AG04449 (cell line): ENCODE measurements around the gene REC114.

Experiments
- CTCF ChIA-PET: fragments of 350-600 bp; formaldehyde crosslinking; extraction: SDS; loops from one replicate; lab custom pipeline; 2021; ENCODE audit warnings: antibody characterized with exemption; lab: Yijun Ruan, JAX
- POLR2A ChIA-PET: fragments of 400-600, 350-600 bp; formaldehyde crosslinking; extraction: SDS; loops from one replicate; lab custom pipeline; 2020; ENCODE audit warnings: antibody characterized with exemption, inconsistent platforms; lab: Yijun Ruan, JAX
- DNase-seq: peaks from one replicate; pipeline ENCODE4 v3.0.0-alpha.2; 2010; ENCODE audit warnings: low read depth, low spot score
- H3K4me3 ChIP-seq: 2 replicates; pipeline ENCODE4 v1.5.1; 2011; ENCODE audit warnings: low read depth, mild to moderate bottlenecking, control low read depth, low read length
- TF ChIP-seq, protein P1 (sequence below): IDR thresholded peaks from one replicate; pipeline ENCODE4 v1.5.1; 2011; ENCODE audit warnings: mild to moderate bottlenecking, moderate library complexity, low read length, control low read depth, inconsistent platforms; ENCODE audit not compliant: insufficient read depth; ENCODE audit errors: missing control alignments

REC114 gene

GRCh38 chr15:73584699-73585420, 141.9 kb downstream of the REC114 start:
- TF ChIP-seq, protein P1, sequence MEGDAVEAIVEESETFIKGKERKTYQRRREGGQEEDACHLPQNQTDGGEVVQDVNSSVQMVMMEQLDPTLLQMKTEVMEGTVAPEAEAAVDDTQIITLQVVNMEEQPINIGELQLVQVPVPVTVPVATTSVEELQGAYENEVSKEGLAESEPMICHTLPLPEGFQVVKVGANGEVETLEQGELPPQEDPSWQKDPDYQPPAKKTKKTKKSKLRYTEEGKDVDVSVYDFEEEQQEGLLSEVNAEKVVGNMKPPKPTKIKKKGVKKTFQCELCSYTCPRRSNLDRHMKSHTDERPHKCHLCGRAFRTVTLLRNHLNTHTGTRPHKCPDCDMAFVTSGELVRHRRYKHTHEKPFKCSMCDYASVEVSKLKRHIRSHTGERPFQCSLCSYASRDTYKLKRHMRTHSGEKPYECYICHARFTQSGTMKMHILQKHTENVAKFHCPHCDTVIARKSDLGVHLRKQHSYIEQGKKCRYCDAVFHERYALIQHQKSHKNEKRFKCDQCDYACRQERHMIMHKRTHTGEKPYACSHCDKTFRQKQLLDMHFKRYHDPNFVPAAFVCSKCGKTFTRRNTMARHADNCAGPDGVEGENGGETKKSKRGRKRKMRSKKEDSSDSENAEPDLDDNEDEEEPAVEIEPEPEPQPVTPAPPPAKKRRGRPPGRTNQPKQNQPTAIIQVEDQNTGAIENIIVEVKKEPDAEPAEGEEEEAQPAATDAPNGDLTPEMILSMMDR, result no peak
- CTCF ChIA-PET, result interaction anchor here (1.0 kb wide), 1 partner anchor 21 kb away, joined by 3 read pairs; no protein-coding TSS in a partner anchor
- no peak for DNase-seq
- POLR2A ChIA-PET, result no interaction called here
- H3K4me3 ChIP-seq, result no peak overlapping the region

- ChIA-PET POLR2A (no interaction called here), CTCF (interaction anchor here (0.8 to 2.4 kb wide), 2 partner anchors 10 to 119 kb away, joined by 3 to 8 read pairs; no protein-coding TSS in a partner anchor)
- DNase-seq, result no peak
- TF ChIP-seq, protein P1, result no peak
- H3K4me3 ChIP-seq, result no peak overlapping the region
Measured at GRCh38 chr15:73585871-73586654, 143.1 kb downstream of the REC114 start.

DNA sequence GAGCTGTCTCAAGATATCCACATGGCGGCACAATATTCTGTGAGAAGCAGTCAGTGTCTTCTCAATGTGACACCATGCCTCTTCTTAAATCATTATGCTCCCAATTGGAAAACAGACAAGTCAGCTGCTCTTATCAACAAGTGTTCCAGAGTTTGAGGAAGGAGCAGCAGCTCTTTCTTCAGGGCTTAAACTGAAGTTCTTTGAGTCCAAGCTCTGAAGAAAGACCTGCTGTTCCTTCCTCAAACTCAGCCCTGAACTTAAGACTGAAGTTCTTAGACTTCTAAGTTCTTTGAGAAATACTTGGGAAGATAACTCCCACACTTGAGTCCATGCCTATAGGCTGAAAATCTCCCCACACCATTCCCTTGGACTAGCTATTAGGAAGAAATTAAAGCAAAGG, 146.8 kb downstream of the REC114 start:
- no peak overlapping the region for H3K4me3 ChIP-seq
- TF ChIP-seq, protein P1, result no peak
- no peak for DNase-seq
- POLR2A ChIA-PET, result interaction anchor here (1.0 kb wide), 1 partner anchor 42 kb away, joined by 5 read pairs; no protein-coding TSS in a partner anchor
- CTCF ChIA-PET, result interaction anchor here (0.9 to 3.2 kb wide), 7 partner anchors 11 to 115 kb away, joined by 3 to 11 read pairs (median 7); no protein-coding TSS in a partner anchor

DNA sequence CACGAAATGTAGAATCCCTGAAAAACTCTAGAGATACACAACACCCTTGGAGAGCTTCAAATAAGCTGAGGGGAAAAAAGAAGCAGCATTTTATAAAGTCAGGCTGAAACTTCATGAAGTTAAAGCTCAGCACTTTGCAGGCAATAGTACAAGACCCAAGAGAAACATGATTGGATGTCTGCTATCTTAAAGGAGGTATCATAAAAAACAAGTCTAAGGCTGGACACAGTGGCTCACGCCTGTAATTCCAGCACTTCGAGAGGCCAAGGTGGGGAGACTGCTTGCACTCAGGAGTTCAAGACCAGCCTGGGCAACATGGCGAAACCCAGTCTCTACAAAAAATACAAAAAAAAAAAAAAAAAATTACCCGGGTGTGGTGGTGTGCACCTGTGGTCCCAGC, 147.3 kb downstream of the REC114 start:
- CTCF ChIA-PET, result interaction anchor here (0.9 to 3.2 kb wide), 6 partner anchors 10 to 115 kb away, joined by 3 to 11 read pairs (median 7); no protein-coding TSS in a partner anchor
- no peak for DNase-seq
- H3K4me3 ChIP-seq, result no peak overlapping the region
- POLR2A ChIA-PET, result no interaction called here
- TF ChIP-seq, protein P1, result no peak

DNA sequence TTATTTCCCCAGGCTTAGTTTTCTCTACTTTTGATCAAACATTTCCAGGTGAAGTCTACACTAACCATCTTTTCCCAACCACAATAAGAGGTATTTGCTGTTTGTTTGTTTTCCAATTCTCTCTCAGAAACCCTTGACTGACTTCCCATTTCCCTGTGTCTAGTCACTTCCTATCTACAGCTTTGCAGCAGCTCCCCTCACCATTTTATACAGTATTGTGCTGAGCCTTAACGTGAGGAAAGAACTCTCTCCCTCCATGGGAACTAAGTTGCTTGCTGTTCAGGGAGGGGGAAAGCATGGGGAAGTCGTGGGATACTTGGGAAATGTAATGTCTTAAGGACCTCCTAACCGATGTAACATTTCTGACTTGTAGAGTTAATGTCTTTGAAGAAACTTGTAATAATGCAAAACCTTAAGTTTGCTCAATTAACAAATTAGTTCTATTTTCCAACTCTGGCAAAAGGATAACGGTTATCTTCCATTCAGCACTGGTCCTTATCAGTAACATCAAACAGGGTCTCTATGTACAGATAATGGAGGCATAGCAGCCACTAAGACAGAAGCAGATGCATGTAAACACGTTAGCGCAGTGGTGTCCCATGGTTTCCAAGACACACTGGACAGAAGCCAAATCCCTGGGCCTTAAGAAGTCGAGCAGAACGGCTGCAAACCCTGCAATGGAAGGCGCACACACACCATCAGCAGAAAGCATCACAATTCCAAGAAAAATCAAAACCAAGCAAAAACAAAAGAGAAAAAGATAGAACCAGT, 150.5 kb downstream of the REC114 start:
- ChIA-PET CTCF (interaction anchor here (0.9 to 1.1 kb wide), 3 partner anchors 32 to 106 kb away, joined by 3 to 9 read pairs (median 3); no protein-coding TSS in a partner anchor), POLR2A (no interaction called here)
- no peak for DNase-seq
- H3K4me3 ChIP-seq, result no peak overlapping the region
- TF ChIP-seq, protein P1, result no peak
